IMR-90 (cell line): ENCODE data around the gene FIGLA. TPM values are rescaled to one million over a fixed set of nuclear protein-coding genes. Genes with fewer than 3 reads are reported as not detected.

Experiments
- ATAC-seq: fragments of 200-7000 bp; cut with Tn5 transposase; 2 replicates; pipeline ENCODE4 v1.9.1; 2020; ENCODE audit warnings: low read depth, mild to moderate bottlenecking, moderate library complexity
- BruUV-seq: library from RNA; stranded (reverse); fragments of 400-500 nt; replicated peaks from 2 replicates; lab custom pipeline; 2021; lab: Mats Ljungman, UMichigan
- CTCF ChIA-PET: fragments of 300-600 bp; formaldehyde crosslinking; extraction: SDS; loops from one replicate; lab custom pipeline; 2021; ENCODE audit warnings: antibody characterized with exemption; lab: Yijun Ruan, JAX
- POLR2A ChIA-PET: fragments of 300-600 bp; sonication (Branson Sonifier 250); formaldehyde crosslinking; loops from one replicate; lab custom pipeline; 2022; ENCODE audit warnings: antibody characterized with exemption; ENCODE audit not compliant: unreplicated experiment; lab: Charles Lee
- DNase-seq: peaks from one replicate; pipeline ENCODE4 v3.0.0; 2013
- H2AFZ ChIP-seq: replicated peaks from 2 replicates; pipeline ENCODE3; 2013; ENCODE audit warnings: low read length, mild to moderate bottlenecking; ENCODE audit not compliant: poor library complexity
- H2AK5ac ChIP-seq: 2 replicates; pipeline ENCODE4 v1.6.1; 2013; ENCODE audit warnings: low read depth, low read length, inconsistent platforms
- H2AK9ac ChIP-seq: replicated peaks from 2 replicates; pipeline ENCODE3; 2013; ENCODE audit warnings: mild to moderate bottlenecking, low read depth, low read length, moderate library complexity; ENCODE audit not compliant: poor library complexity
- H2BK120ac ChIP-seq: 2 replicates; pipeline ENCODE4 v1.6.1; 2013; ENCODE audit warnings: low read depth, low read length, inconsistent platforms
- H2BK15ac ChIP-seq: 3 replicates; pipeline ENCODE4 v1.6.1; 2013; ENCODE audit warnings: low read depth, low read length, inconsistent platforms
- H2BK20ac ChIP-seq: 2 replicates; pipeline ENCODE4 v1.6.1; 2013; ENCODE audit warnings: low read depth, mild to moderate bottlenecking, inconsistent platforms, low read length, moderate library complexity
- H2BK5ac ChIP-seq: 2 replicates; pipeline ENCODE4 v1.6.1; 2013; ENCODE audit warnings: mild to moderate bottlenecking, low read depth, low read length, inconsistent platforms; ENCODE audit not compliant: poor library complexity, severe bottlenecking
- H3K14ac ChIP-seq: replicated peaks from 2 replicates; pipeline ENCODE4 v1.6.1; 2013; ENCODE audit warnings: low read depth, low read length, inconsistent platforms
- H3K18ac ChIP-seq: 2 replicates; pipeline ENCODE4 v1.6.1; 2013; ENCODE audit warnings: low read depth, low read length, control low read depth
- H3K23ac ChIP-seq: 2 replicates; pipeline ENCODE4 v1.6.1; 2013; ENCODE audit warnings: low read depth, low read length, inconsistent platforms
- H3K27ac ChIP-seq: 2 replicates; pipeline ENCODE4 v1.5.1; 2013; ENCODE audit warnings: mild to moderate bottlenecking, control low read depth, low read length; ENCODE audit not compliant: insufficient read depth
- H3K27me3 ChIP-seq: 2 replicates; pipeline ENCODE4 v1.6.1; 2013; ENCODE audit warnings: low read length; ENCODE audit not compliant: control insufficient read depth, insufficient read depth
- H3K36me3 ChIP-seq: 2 replicates; pipeline ENCODE4 v1.6.1; 2013; ENCODE audit warnings: low read length, mixed read lengths; ENCODE audit not compliant: control insufficient read depth, insufficient read depth
- H3K4ac ChIP-seq: 2 replicates; pipeline ENCODE4 v1.6.1; 2013; ENCODE audit warnings: low read depth, low read length, inconsistent platforms
- H3K4me1 ChIP-seq: 2 replicates; pipeline ENCODE4 v1.6.1; 2013; ENCODE audit warnings: low read length, mixed read lengths; ENCODE audit not compliant: control insufficient read depth, insufficient read depth
- H3K4me2 ChIP-seq: 2 replicates; pipeline ENCODE4 v1.6.1; 2013; ENCODE audit warnings: low read depth, mild to moderate bottlenecking, control low read depth, low read length, moderate library complexity
- H3K4me3 ChIP-seq: 2 replicates; pipeline ENCODE4 v1.5.1; 2013; ENCODE audit warnings: low read depth, mild to moderate bottlenecking, control low read depth, low read length, moderate library complexity; ENCODE audit not compliant: insufficient read depth
- H3K56ac ChIP-seq: 2 replicates; pipeline ENCODE4 v1.6.1; 2013; ENCODE audit warnings: low read length, inconsistent platforms; ENCODE audit not compliant: insufficient read depth; ENCODE audit errors: extremely low read depth
- H3K79me1 ChIP-seq, 2 experiments: 2 replicates each; pipeline ENCODE4 v1.6.1; 2013; ENCODE audit warnings: low read length in 2 of 2, inconsistent platforms in 1 of 2, low read depth in 1 of 2
- H3K9ac ChIP-seq: 2 replicates; pipeline ENCODE4 v1.6.1; 2013; ENCODE audit warnings: low read depth, low read length, control low read depth
- H3K9me1 ChIP-seq: 2 replicates; pipeline ENCODE4 v1.6.1; 2013; ENCODE audit warnings: low read length, inconsistent platforms; ENCODE audit not compliant: insufficient read depth
- H3K9me3 ChIP-seq: 2 replicates; pipeline ENCODE4 v1.6.1; 2013; ENCODE audit warnings: low read length; ENCODE audit not compliant: control insufficient read depth, insufficient read depth
- H4K20me1 ChIP-seq: 2 replicates; pipeline ENCODE4 v1.6.1; 2013; ENCODE audit warnings: low read length, inconsistent platforms; ENCODE audit not compliant: insufficient read depth
- H4K5ac ChIP-seq: 2 replicates; pipeline ENCODE4 v1.6.1; 2013; ENCODE audit warnings: mild to moderate bottlenecking, low read depth, low read length, control low read depth
- H4K8ac ChIP-seq, 2 experiments: 2 replicates each; pipeline ENCODE4 v1.6.1; 2013; ENCODE audit warnings: low read depth in 2 of 2, low read length in 2 of 2, control low read depth in 1 of 2, inconsistent platforms in 1 of 2
- H4K91ac ChIP-seq: 2 replicates; pipeline ENCODE4 v1.6.1; 2013; ENCODE audit warnings: low read depth, low read length, inconsistent platforms; ENCODE audit not compliant: insufficient read depth
- BHLHE40 ChIP-seq: fragments of 150-350 bp; IDR thresholded peaks from 2 replicates; pipeline ENCODE4 v1.6.1; 2016; ENCODE audit warnings: mild to moderate bottlenecking, low read depth, low read length
- CEBPB ChIP-seq: IDR thresholded peaks from 2 replicates; pipeline ENCODE4 v1.6.1; 2012; ENCODE audit warnings: low read depth, low read length, improper control_type of control experiment
- CHD1 ChIP-seq: IDR thresholded peaks from 2 replicates; pipeline ENCODE4 v1.6.1; 2012; ENCODE audit warnings: low read depth, low read length, improper control_type of control experiment
- CTCF ChIP-seq: conservative IDR thresholded peaks from 2 replicates; pipeline ENCODE4 v1.5.1; 2012; ENCODE audit warnings: mild to moderate bottlenecking, low read depth, low read length, improper control_type of control experiment
- ELK1 ChIP-seq: fragments of 150-350 bp; IDR thresholded peaks from 2 replicates; pipeline ENCODE4 v1.6.1; 2016; ENCODE audit warnings: low read depth, mild to moderate bottlenecking, low read length, moderate library complexity, borderline replicate concordance
- FOS ChIP-seq: fragments of 150-350 bp; IDR thresholded peaks from 2 replicates; pipeline ENCODE4 v1.6.1; 2016; ENCODE audit warnings: low read depth, low read length
- MAZ ChIP-seq: IDR thresholded peaks from 2 replicates; pipeline ENCODE4 v1.6.1; 2012; ENCODE audit warnings: low read depth, mild to moderate bottlenecking, low read length, improper control_type of control experiment, moderate library complexity, borderline replicate concordance
- MXI1 ChIP-seq: IDR thresholded peaks from 2 replicates; pipeline ENCODE4 v1.6.1; 2012; ENCODE audit warnings: low read depth, mild to moderate bottlenecking, low read length, moderate library complexity, borderline replicate concordance
- NFE2L2 ChIP-seq: fragments of 150-350 bp; IDR thresholded peaks from 2 replicates; pipeline ENCODE4 v1.6.1; 2016; ENCODE audit warnings: low read depth, mild to moderate bottlenecking, low read length
- RAD21 ChIP-seq: IDR thresholded peaks from 2 replicates; pipeline ENCODE4 v1.6.1; 2012; ENCODE audit warnings: low read length, improper control_type of control experiment
- RCOR1 ChIP-seq: IDR thresholded peaks from 2 replicates; pipeline ENCODE4 v1.6.1; 2012; ENCODE audit warnings: mild to moderate bottlenecking, low read length, improper control_type of control experiment; ENCODE audit not compliant: insufficient replicate concordance
- RFX5 ChIP-seq: IDR thresholded peaks from 2 replicates; pipeline ENCODE4 v1.8.0; 2012; ENCODE audit warnings: low read depth, mild to moderate bottlenecking, low read length, moderate library complexity
- SMC3 ChIP-seq: fragments of 150-350 bp; IDR thresholded peaks from 2 replicates; pipeline ENCODE4 v1.6.1; 2016; ENCODE audit warnings: low read depth, mild to moderate bottlenecking, antibody characterized with exemption, low read length, moderate library complexity
- USF2 ChIP-seq: fragments of 150-350 bp; IDR thresholded peaks from 2 replicates; pipeline ENCODE4 v1.6.1; 2017; ENCODE audit warnings: mild to moderate bottlenecking, antibody characterized with exemption, low read length, low read depth
- WGBS, 2 experiments: methylation state at CpG; one replicate each; pipeline versions ENCODE4 v1.1.5 to v1.1.7; 2013; ENCODE audit warnings: missing lambda C conversion rate in 2 of 2; ENCODE audit not compliant: insufficient read length in 1 of 2; ENCODE audit errors: extremely low coverage in 2 of 2; 5-methylcytosine and 5-hydroxymethylcytosine counted together
- dilution Hi-C: fragments of 300-500 bp; cut with HindIII; formaldehyde crosslinking; loops from one replicate; pipeline ENCODE4 v1.14.3; 2018; ENCODE audit warnings: low sequenced_read_pairs; ENCODE audit not compliant: unreplicated experiment
- in situ Hi-C: fragments of 300-500 bp; cut with MboI; formaldehyde crosslinking; loops from 3 replicates; pipeline ENCODE4 v1.14.3; 2019; ENCODE audit warnings: low sequenced_read_pairs, inconsistent platforms, mixed read lengths
- intact Hi-C: fragments of 100-400 bp; cut with micrococcal nuclease; formaldehyde crosslinking; loops from 2 replicates; pipeline ENCODE4 v1.10.0; 2022
- polyA plus RNA-seq, 3 experiments: library from polyadenylated mRNA; depleted of rRNA; stranded (reverse); fragments of >200 nt; gene quantifications; 2 replicates each; pipeline ENCODE4 v1.2.3, GENCODE V29; 2012; ENCODE audit warnings: low replicate concordance in 1 of 3
- total RNA-seq: library from RNA; depleted of rRNA; stranded (reverse); fragments of >200 nt; gene quantifications from 2 replicates; pipeline ENCODE4 v1.2.3, GENCODE V29; 2012

FIGLA gene
- total and polyA plus RNA-seq, 2 of the 4 experiments (the other 2 are of a cell fraction), result not detected

- Histone ChIP-seq H3K9me3 (no peaks in the 10 kb centered on the region), H4K5ac (no peak overlapping the region), H2BK5ac (no peak overlapping the region), H2AK5ac (no peak overlapping the region), H4K8ac (no peak overlapping the region), H4K20me1 (no peaks in the 10 kb centered on the region), H3K14ac (no peak overlapping the region), H3K9ac (no peak overlapping the region), H3K56ac (no peak overlapping the region), H4K91ac (no peak overlapping the region), H3K4ac (no peak overlapping the region), H3K23ac (no peak overlapping the region), H2AK9ac (no peak overlapping the region), H3K4me1 (no peaks in the 10 kb centered on the region), H2BK120ac (no peak overlapping the region), H3K36me3 (no peaks in the 10 kb centered on the region), H3K79me1 (no peaks in the 10 kb centered on the region), H3K4me3 (no peak overlapping the region), H3K9me1 (no peaks in the 10 kb centered on the region), H3K27me3 (peaks cover 14% of the 10 kb centered on the region), H3K18ac (no peak overlapping the region), H3K4me2 (no peak overlapping the region), H2BK15ac (no peak overlapping the region), H2AFZ (no peak overlapping the region), H3K27ac (no peak overlapping the region), H2BK20ac (no peak overlapping the region)
- CTCF ChIA-PET, result no interaction called here
- POLR2A ChIA-PET, result no interaction called here
- DNase-seq (no peak), ATAC-seq (no peak)
- dilution Hi-C loops, result no loop called here
- in situ Hi-C loops, result no loop called here
- intact Hi-C loops, result no loop called here
- no peak for TF ChIP-seq RCOR1
- no peak for TF ChIP-seq BHLHE40
- TF ChIP-seq RFX5, result no peak
- no peak for TF ChIP-seq USF2
- TF ChIP-seq CTCF, result no peak
- no peak for TF ChIP-seq MAZ
- no peak for TF ChIP-seq CEBPB
- TF ChIP-seq ELK1, result no peak
- no peak for TF ChIP-seq SMC3
- TF ChIP-seq MXI1, result no peak
- no peak for TF ChIP-seq FOS
- TF ChIP-seq CHD1, result no peak
- TF ChIP-seq RAD21, result no peak
- no peak for TF ChIP-seq NFE2L2
- 23% methylated on average over 3 of the region's 5 CpGs; no CpG with 5 or more reads in 1 of the 2 experiments for WGBS, 2 experiments
- no TSS peak for BruUV-seq
Observed at GRCh38 chr2:70830366-70830765, 39.9 kb upstream of the FIGLA start.
